ENCODE data around the gene PRKRIP1.
"Not testable (repeated sequence)": the region's sequence is repeated elsewhere in the genome, so short reads cannot be mapped to it uniquely, and the experiment has no call there.

PRKRIP1 gene

DNA sequence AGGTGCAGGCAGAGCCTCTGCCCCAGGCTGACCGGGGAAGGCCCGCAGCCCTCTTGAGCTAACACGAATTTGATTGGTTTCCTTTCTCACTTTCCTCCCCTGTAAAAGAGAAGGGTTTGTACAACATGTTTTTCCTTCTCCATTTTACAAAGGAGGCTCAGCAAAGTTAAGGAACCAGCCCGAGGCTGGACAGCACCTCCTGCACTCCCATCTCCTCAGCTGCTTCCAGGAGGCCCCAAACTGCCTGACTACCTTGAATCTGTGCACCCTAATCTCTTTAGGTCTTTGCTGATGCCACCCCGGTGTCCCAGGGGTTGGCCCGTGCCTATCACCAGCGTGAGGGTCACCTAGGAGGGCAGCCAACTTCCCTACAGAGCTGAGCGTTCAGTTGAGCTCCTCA is 64.3 kb downstream of the PRKRIP1 start:
- no peak for DNase-seq

DNA sequence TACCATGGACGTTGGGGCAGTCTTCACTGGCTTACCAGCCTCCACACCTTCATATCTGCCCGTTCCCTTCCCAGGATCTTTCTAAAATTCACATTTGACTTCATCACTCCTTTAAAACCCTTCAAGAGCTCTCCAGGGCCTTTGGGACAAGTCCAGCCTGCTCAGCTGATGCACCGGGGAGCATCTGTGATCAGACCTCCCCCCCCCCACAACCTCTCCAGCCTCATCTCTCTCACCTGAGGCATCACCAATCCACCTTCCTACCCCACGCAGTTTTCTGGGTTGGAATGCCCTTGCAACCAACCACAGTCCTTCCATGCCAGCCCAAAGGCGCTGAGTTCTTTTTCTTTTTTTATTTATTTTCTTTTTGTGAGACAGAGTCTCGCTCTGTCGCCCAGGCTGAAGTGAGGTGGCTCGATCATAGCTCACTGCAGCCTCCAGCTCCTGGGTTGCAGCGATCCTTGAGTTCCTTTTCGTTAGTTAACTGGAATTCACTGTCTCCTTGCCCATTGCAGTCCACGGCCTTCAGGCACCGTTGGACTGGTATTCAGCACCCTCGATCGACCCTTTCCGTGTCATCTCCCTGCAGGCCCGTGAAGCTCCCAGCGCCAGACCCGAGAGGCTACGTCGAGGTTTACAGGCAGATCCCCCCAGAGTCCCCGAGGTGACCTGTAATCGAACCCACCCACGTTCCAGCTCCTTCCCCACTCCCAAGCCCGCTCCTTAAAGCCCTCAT is 67.8 kb downstream of the PRKRIP1 start:
- no peak for DNase-seq

DNA sequence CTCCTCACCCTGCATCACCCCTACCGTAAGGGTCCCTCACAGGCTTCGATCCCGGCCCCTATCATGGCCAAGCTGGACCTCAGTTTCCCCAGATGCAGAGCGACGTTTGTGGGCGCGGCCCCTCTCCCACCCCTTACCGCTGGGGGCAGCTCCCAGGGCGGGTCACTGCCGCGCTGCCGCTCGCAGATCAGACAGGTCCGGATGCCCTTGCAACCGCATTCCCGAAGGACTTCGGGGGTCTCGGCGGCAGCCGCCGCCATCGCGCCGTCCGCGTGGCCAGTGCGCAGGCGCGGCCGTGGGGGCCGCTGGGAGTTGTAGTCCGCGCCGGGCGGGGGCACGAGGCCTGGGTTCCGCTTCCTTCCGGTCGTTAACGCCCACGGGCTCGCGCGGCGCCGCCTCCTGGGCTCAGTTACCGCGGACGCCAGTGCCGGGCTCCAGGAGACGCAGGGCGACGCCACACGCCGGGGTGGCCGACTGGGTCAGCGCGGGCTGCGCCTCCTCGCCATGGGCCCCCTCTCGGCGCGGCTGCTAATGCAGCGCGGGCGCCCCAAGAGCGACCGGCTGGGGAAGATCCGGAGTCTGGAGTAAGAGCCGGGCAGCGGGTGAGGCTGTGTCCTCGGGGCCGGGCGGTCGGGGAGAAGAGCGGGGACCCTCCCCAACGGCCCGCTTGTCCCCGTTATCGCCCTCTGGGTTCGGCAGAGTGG is 68.6 kb downstream of the PRKRIP1 start, which contains the start of the genes ALKBH4 and LRWD1:
TSS of gene ALKBH4 (minus strand) at position 287 of the 704 bp plus-strand sequence. CDS start at position 260, 27 bp downstream.
TSS of gene LRWD1 (plus strand) at position 408 of the 704 bp plus-strand sequence. CDS start at position 505, 97 bp downstream.
- peak; percentile 95 for DNase-seq

- no peak for DNase-seq
Measured at GRCh38 chr7:102466097-102466496, 69.9 kb downstream of the PRKRIP1 start.

DNA sequence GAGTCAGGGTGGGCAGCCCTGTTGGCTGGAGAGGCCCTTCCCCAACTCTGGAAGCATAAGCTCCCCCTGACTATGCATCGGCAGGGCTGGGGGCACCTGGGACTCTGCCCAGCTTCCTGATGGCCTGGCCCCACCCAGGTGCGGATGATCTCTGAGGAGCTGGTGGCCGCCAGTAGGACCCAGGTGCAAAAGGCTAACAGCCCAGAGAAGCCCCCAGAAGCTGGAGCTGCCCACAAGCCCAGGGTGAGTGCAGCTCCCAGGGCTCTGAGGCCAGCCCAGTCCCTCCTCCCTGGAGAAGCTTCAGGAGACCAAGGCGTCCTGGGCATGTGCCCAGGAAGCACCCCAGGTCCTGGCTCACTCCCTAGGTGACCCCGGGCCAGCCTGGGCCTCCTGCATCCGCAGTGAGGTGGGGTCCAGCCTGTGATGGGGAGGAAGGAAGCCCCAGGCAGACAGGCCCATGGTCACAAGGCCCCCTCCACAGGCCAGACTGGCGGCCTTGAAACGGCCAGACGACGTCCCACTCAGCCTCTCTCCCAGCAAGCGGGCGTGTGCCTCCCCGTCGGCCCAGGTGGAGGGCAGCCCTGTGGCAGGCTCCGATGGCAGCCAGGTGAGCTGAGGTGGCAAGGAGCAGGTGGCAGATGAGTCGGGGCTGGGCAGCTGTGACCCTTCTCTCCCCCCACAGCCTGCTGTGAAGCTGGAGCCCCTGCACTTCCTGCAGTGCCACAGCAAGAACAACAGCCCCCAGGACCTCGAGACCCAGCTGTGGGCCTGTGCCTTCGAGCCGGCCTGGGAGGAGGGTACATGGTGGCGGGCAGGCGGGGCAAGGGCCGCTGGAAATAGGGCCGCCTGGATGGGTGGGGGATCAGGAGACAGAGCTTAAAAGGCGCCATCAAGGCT is 71.7 kb downstream of the PRKRIP1 start:
- DNase-seq: no peak

- DNase-seq: no peak
Measured at GRCh38 chr7:102468478-102469350, 72.6 kb downstream of the PRKRIP1 start.

DNA sequence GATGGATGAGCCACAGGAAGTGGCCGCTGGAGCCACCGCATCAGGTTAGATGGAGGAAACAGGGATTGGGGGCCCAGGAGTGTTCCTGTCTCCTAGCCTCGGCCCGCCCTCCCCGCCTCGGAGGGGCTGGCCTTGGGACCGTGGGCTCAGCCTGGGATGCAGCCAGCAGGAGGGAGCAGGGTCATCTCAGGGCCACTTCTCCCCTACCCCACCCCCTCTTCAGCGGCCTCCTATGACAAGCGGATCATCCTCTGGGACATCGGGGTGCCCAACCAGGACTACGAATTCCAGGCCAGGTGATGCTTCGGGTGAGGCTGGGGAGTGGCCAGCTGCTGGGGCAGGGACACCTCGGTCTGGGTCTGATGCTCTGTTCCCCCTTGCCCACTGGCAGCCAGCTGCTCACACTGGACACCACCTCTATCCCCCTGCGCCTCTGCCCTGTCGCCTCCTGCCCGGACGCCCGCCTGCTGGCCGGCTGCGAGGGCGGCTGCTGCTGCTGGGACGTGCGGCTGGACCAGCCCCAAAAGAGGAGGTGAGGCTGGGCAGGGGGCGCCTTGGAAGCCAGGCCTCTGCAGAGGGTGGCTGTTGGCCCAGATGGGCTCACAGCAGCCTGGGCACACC is 73.3 kb downstream of the PRKRIP1 start:
- no peak for DNase-seq

- no peak for DNase-seq
Measured at GRCh38 chr7:102469972-102470825, 74.0 kb downstream of the PRKRIP1 start.

DNA sequence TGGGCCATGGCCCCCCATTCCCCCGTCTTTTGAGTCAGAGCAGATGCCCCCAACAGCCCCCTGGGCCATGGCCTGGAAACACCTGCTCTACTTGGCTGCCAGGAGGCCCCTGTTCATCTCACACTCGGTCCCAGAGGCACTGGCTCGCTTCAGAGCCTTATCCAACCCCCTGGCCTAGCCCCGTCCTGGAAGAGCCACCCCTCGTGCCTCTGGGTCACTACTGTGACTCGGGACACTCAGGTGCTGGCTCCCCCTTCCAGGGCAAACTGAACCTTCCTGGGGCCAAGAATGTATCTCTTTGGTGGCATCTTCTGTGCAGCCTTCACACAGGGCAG is 75.6 kb downstream of the PRKRIP1 start:
- no peak for DNase-seq

GRCh38 chr7:102472126-102473041 is 76.2 kb downstream of the PRKRIP1 start:
- no peak for DNase-seq

DNA sequence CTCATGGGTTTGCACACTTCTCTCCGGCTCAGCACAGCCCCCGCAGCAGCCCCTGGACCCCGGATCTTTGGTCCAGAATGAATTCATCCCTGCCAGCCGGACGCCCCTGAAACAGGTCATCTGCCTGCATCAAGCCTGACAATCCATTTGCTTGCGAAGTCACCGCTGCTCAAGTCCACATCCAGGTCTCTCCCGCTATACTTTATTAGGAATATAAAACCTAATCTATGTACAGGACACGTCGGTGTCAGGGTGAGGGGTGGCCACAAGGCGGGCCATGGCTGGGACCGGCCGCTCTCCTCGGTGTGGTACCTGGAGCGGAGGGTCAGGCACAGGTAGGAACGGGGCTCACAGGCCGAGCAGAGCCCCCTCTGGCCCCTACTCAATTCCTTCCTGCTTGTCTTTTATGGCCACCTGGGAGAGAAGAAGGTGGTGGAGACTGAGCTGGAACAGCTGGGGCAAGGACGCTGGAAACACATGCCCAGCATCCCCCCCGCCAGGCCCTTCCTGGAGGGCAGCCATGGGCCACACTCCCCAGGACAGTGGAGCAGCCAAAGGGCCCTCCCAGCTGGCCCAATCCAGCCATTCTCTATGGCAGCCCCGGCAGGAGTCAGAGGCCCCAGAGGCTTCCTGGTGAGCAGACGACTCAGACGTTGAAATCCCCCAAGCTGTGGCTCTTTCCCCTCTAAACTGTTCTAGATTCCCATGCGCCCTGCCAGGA is 77.3 kb downstream of the PRKRIP1 start:
- DNase-seq: no peak

GRCh38 chr7:102474116-102474515 is 78.0 kb downstream of the PRKRIP1 start:
- DNase-seq: not testable (repeated sequence)

DNA sequence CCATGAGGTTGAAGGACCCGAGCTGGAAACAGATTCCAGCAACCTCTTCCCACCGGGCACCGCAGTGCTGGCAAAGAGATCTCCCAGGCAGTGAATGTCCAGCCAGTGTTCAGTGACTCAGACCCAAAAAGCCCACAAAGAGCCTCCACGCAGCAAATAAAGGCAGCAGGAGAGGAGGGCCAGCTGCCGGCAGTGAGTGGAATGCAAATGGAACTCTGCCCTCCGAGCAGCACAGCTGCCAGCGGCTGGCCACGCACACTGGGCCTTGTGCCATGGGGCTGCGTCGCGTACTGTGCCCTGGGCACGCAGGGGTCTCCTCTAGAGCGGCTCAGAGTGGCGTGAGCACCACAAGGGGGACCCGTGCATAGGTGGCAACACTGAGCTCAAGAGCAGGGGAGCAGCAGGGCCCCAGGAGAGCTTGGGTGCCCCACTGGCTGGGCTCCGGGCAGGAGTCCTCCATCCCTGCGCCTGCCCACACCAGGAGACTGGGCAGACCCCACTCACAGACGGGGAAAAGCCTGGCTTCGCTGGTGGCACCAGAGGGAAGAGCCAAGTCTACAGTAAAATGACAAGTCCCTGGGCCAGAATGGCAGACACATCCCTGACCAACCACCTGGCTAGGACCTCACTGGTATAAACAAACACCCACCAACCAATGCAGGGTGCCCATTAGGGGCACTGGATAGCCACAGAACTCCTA is 78.7 kb downstream of the PRKRIP1 start:
- not testable (repeated sequence) for DNase-seq
